ENCODE measurements around the gene TRMT2B. TPM values are rescaled to one million over a fixed set of nuclear protein-coding genes. Genes with fewer than 3 reads are reported as not detected.
A peak's percentile ranks its signal among the peaks of the same experiment; 100 is the strongest.

Gene TRMT2B
- total and polyA plus RNA-seq, 2 of the 13 experiments (the other 11 are each of a cell fraction or from before 2014, with no cell fraction given): 7.0 to 11.2 TPM

DNA sequence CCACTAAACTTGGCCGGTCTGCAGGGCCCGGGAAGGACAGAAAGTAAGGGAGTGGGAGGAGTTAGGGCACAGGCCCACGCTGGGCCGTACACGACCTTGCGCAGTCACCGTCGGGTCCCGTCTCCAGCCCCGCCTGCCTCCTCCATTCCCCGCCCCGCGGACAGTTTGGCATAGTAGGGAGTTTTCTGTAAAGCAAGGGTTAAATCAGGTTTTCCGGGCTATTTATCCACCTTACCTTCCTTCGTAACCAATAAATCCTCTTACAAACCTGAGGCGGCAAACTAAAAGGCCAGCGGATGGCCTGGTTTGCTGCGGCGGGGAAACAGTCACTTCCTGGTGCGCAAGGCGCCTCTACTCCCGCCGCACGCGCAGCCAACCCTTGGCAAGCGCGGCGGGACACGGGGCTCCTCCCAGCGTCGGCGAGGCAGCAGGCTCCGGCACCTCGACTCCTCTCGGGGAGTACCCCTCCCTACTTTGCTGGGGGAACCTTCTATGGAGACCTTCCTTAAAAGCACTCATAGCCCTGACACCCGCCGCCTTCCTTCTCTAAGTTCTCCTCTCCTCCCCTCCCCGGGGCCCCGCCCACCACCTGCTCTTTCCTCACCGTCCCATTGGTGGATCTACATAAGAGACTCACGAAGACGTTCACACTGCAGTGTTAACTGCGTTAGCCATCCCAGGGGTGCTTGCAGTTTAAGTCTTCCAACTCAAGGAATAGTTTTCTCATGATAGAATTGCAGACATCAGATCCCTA lies at the start of gene TRMT2B (continued):
- TF ChIP-seq, protein P1, sequence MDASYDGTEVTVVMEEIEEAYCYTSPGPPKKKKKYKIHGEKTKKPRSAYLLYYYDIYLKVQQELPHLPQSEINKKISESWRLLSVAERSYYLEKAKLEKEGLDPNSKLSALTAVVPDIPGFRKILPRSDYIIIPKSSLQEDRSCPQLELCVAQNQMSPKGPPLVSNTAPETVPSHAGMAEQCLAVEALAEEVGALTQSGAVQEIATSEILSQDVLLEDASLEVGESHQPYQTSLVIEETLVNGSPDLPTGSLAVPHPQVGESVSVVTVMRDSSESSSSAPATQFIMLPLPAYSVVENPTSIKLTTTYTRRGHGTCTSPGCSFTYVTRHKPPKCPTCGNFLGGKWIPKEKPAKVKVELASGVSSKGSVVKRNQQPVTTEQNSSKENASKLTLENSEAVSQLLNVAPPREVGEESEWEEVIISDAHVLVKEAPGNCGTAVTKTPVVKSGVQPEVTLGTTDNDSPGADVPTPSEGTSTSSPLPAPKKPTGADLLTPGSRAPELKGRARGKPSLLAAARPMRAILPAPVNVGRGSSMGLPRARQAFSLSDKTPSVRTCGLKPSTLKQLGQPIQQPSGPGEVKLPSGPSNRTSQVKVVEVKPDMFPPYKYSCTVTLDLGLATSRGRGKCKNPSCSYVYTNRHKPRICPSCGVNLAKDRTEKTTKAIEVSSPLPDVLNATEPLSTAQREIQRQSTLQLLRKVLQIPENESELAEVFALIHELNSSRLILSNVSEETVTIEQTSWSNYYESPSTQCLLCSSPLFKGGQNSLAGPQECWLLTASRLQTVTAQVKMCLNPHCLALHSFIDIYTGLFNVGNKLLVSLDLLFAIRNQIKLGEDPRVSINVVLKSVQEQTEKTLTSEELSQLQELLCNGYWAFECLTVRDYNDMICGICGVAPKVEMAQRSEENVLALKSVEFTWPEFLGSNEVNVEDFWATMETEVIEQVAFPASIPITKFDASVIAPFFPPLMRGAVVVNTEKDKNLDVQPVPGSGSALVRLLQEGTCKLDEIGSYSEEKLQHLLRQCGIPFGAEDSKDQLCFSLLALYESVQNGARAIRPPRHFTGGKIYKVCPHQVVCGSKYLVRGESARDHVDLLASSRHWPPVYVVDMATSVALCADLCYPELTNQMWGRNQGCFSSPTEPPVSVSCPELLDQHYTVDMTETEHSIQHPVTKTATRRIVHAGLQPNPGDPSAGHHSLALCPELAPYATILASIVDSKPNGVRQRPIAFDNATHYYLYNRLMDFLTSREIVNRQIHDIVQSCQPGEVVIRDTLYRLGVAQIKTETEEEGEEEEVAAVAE (CRISPR knock-in tag; IDR thresholded peaks at IDR 0.05; ENCODE audit: borderline replicate concordance): peak; percentile 77; the same call in 1 of the 2 replicates
- TF ChIP-seq, protein P2, sequence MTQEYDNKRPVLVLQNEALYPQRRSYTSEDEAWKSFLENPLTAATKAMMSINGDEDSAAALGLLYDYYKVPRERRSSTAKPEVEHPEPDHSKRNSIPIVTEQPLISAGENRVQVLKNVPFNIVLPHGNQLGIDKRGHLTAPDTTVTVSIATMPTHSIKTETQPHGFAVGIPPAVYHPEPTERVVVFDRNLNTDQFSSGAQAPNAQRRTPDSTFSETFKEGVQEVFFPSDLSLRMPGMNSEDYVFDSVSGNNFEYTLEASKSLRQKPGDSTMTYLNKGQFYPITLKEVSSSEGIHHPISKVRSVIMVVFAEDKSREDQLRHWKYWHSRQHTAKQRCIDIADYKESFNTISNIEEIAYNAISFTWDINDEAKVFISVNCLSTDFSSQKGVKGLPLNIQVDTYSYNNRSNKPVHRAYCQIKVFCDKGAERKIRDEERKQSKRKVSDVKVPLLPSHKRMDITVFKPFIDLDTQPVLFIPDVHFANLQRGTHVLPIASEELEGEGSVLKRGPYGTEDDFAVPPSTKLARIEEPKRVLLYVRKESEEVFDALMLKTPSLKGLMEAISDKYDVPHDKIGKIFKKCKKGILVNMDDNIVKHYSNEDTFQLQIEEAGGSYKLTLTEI (CRISPR knock-in tag; conservative IDR thresholded peaks at IDR 0.05): no peak
- TF ChIP-seq ZNF781 (CRISPR knock-in tag; IDR thresholded peaks at IDR 0.05; ENCODE audit: borderline replicate concordance, not compliant biosample characterization) (no peak), FOXC1 (CRISPR knock-in tag; IDR thresholded peaks at IDR 0.05; ENCODE audit: borderline replicate concordance) (no peak), RCOR2 (CRISPR knock-in tag; IDR thresholded peaks at IDR 0.05) (no peak), NCOA5 (CRISPR knock-in tag; IDR thresholded peaks at IDR 0.05) (no peak), KLF9 (CRISPR knock-in tag; IDR thresholded peaks at IDR 0.05; ENCODE audit: low read depth) (no peak), CREB1 (IDR thresholded peaks at IDR 0.05) (no peak), CREB1 (CRISPR knock-in tag; IDR thresholded peaks at IDR 0.05) (no peak), ZNF577 (CRISPR knock-in tag; IDR thresholded peaks at IDR 0.05; ENCODE audit: borderline replicate concordance, low read depth) (no peak), SIX1 (CRISPR knock-in tag; IDR thresholded peaks at IDR 0.05; ENCODE audit: borderline replicate concordance) (no peak), SAFB2 (CRISPR knock-in tag; IDR thresholded peaks at IDR 0.05; ENCODE audit: borderline replicate concordance, low read depth) (no peak), NR3C1 (CRISPR knock-in tag; IDR thresholded peaks at IDR 0.05) (no peak), ZNF136 (CRISPR knock-in tag; IDR thresholded peaks at IDR 0.05; ENCODE audit: low read depth) (no peak)
- TF ChIP-seq, protein P3, sequence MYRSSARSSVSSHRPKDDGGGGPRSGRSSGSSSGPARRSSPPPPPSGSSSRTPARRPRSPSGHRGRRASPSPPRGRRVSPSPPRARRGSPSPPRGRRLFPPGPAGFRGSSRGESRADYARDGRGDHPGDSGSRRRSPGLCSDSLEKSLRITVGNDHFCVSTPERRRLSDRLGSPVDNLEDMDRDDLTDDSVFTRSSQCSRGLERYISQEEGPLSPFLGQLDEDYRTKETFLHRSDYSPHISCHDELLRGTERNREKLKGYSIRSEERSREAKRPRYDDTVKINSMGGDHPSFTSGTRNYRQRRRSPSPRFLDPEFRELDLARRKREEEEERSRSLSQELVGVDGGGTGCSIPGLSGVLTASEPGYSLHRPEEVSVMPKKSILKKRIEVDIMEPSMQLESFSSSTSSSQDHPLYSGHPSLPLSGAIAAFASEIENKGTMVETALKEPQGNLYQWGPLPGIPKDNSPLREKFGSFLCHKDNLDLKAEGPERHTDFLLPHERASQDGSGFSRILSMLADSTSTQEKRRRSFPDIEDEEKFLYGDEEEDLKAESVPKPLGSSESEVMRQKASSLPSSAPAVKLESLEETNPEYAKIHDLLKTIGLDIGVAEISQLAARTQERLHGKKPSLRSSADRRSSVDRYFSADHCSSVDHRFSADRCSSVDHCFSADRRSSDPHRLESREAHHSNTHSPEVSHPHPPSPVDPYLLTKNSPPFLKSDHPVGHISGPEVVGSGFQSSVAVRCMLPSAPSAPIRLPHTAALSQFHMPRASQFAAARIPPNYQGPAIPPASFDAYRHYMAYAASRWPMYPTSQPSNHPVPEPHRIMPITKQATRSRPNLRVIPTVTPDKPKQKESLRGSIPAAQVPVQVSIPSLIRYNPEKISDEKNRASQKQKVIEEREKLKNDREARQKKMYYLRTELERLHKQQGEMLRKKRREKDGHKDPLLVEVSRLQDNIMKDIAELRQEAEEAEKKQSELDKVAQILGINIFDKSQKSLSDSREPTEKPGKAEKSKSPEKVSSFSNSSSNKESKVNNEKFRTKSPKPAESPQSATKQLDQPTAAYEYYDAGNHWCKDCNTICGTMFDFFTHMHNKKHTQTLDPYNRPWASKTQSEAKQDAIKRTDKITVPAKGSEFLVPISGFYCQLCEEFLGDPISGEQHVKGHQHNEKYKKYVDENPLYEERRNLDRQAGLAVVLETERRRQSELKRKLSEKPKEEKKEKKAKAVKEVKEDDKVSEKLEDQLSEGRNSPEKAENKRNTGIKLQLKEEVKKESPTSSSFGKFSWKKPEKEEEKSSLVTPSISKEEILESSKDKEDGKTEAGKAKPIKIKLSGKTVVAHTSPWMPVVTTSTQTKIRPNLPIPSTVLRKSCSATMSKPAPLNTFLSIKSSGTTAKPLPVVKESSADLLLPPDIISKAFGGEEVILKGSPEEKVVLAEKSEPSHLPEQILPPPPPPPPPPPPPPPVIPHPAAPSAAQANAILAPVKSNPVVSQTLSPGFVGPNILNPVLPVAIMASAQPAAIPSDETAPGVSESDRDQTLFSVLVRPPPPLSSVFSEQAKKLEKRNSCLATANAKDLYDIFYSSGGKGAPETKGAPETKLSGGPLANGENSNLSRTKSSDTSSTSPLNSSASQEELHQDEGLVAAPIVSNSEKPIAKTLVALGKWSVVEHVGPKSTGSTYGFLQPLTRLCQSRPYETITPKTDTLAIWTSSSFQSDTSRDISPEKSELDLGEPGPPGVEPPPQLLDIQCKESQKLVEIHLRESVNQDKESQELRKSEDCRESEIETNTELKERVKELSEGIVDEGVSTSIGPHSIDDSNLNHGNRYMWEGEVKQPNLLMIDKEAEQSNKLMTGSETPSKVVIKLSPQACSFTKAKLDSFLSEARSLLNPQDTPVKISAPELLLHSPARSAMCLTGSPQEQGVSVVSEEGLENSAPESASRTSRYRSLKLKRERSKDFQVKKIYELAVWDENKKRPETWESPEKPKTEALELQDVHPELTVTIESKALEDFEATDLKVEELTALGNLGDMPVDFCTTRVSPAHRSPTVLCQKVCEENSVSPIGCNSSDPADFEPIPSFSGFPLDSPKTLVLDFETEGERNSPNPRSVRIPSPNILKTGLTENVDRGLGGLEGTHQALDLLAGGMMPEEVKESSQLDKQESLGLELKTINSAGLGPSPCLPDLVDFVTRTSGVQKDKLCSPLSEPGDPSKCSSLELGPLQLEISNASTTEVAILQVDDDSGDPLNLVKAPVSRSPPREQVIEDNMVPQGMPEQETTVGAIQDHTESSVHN (CRISPR knock-in tag; IDR thresholded peaks at IDR 0.05): no peak
